ENCODE results near the gene CIAPIN1.

The CIAPIN1 gene

GRCh38 chr16:57430955-57431354, 16.2 kb downstream of the CIAPIN1 start:
- Histone ChIP-seq H3K27ac (ENCODE audit: low read length) (no peak overlapping the region), H3K4me1 (ENCODE audit: control insufficient read depth in 1 of 2, insufficient read depth in 2 of 2, low read length in 2 of 2) (no peaks in the 10 kb centered on the region), H3K4me3 (ENCODE audit: low read depth in 1 of 2, low read length in 2 of 2) (no peak overlapping the region), H3K36me3 (ENCODE audit: control insufficient read depth in 1 of 2, insufficient read depth in 2 of 2, low read length in 2 of 2) (peaks cover 55 to 78% of the 10 kb centered on the region in 2 donors), H3K27me3 (ENCODE audit: low read depth, low read length) (no peaks in the 10 kb centered on the region), H3K9me3 (ENCODE audit: control insufficient read depth in 1 of 2, low read length in 2 of 2) (no peaks in the 10 kb centered on the region)

- Histone ChIP-seq H3K27ac (ENCODE audit: low read length) (no peak overlapping the region), H3K27me3 (ENCODE audit: low read depth, low read length) (no peaks in the 10 kb centered on the region), H3K9me3 (ENCODE audit: control insufficient read depth in 1 of 2, low read length in 2 of 2) (no peaks in the 10 kb centered on the region), H3K36me3 (ENCODE audit: control insufficient read depth in 1 of 2, insufficient read depth in 2 of 2, low read length in 2 of 2) (peaks cover 26 to 47% of the 10 kb centered on the region in 2 donors), H3K4me3 (ENCODE audit: low read depth in 1 of 2, low read length in 2 of 2) (no peak overlapping the region), H3K4me1 (ENCODE audit: control insufficient read depth in 1 of 2, insufficient read depth in 2 of 2, low read length in 2 of 2) (no peaks in the 10 kb centered on the region)
These were observed 19.4 kb downstream of the CIAPIN1 start for GRCh38 chr16:57427824-57428223.

DNA sequence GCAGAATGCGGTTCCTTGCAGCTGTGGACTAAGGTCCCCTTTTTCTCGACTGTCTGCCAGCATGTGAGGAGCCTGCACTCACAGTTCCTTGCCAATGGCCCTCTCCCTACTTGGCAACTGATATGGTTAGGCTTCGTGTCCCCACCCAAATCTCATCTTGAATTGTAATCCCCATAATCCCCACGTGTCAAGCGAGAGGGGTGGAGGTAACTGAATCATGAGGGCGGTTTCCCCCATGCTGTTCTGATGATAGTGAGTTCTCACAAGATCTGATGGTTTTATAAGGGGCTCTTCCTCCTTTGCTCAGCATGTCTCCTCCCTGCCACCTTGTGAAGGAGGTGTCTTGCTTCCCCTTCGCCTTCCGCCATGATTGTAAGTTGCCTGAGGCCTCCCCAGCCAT, 19.9 kb downstream of the CIAPIN1 start:
- no peak overlapping the region for H3K27ac ChIP-seq (ENCODE audit: low read length)
- H3K36me3 ChIP-seq (ENCODE audit: control insufficient read depth in 1 of 2, insufficient read depth in 2 of 2, low read length in 2 of 2), result peaks cover 21 to 42% of the 10 kb centered on the region in 2 donors
- no peaks in the 10 kb centered on the region for H3K9me3 ChIP-seq (ENCODE audit: control insufficient read depth in 1 of 2, low read length in 2 of 2)
- H3K4me3 ChIP-seq (ENCODE audit: low read depth in 1 of 2, low read length in 2 of 2), result no peak overlapping the region
- H3K27me3 ChIP-seq (ENCODE audit: low read depth, low read length), result no peaks in the 10 kb centered on the region
- peaks cover 0 to under 1% of the 10 kb centered on the region in 2 donors for H3K4me1 ChIP-seq (ENCODE audit: control insufficient read depth in 1 of 2, insufficient read depth in 2 of 2, low read length in 2 of 2)

- Histone ChIP-seq H3K27me3 (ENCODE audit: low read depth, low read length) (no peaks in the 10 kb centered on the region), H3K4me1 (ENCODE audit: control insufficient read depth in 1 of 2, insufficient read depth in 2 of 2, low read length in 2 of 2) (peaks cover 0 to 6% of the 10 kb centered on the region in 2 donors), H3K27ac (ENCODE audit: low read length) (no peak overlapping the region), H3K4me3 (ENCODE audit: low read depth in 1 of 2, low read length in 2 of 2) (no peak overlapping the region), H3K9me3 (ENCODE audit: control insufficient read depth in 1 of 2, low read length in 2 of 2) (no peaks in the 10 kb centered on the region), H3K36me3 (ENCODE audit: control insufficient read depth in 1 of 2, insufficient read depth in 2 of 2, low read length in 2 of 2) (peaks cover 17 to 34% of the 10 kb centered on the region in 2 donors)
These were observed 20.8 kb downstream of the CIAPIN1 start for GRCh38 chr16:57426356-57426755.

- H3K4me1 ChIP-seq (ENCODE audit: control insufficient read depth in 1 of 2, insufficient read depth in 2 of 2, low read length in 2 of 2), result peaks cover 0 to 6% of the 10 kb centered on the region in 2 donors
- H3K9me3 ChIP-seq (ENCODE audit: control insufficient read depth in 1 of 2, low read length in 2 of 2), result no peaks in the 10 kb centered on the region
- H3K36me3 ChIP-seq (ENCODE audit: control insufficient read depth in 1 of 2, insufficient read depth in 2 of 2, low read length in 2 of 2), result peaks cover 10 to 17% of the 10 kb centered on the region in 2 donors
- H3K4me3 ChIP-seq (ENCODE audit: low read depth in 1 of 2, low read length in 2 of 2), result no peak overlapping the region
- H3K27me3 ChIP-seq (ENCODE audit: low read depth, low read length), result no peaks in the 10 kb centered on the region
- H3K27ac ChIP-seq (ENCODE audit: low read length), result no peak overlapping the region
These were observed 22.6 kb downstream of the CIAPIN1 start for GRCh38 chr16:57424583-57424982.

DNA sequence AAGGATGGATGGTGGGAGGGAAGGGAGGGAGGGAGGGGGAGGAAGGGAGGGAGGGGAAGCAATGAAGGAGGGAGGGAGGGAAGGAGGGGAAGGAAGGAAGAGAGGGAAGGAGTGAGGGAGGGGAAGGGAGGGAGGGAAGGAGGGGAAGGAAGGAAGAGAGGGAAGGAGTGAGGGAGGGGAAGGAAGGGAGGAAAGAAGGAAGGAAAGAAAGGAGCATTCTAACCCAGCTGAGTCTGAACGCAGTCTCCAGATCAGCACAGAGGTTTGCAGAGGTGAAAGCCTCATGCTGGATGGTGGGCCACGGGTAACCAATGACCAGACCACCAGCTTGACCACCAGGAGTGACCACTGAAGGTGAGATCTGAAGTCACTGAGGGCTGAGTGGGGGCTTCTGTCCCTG, 24.0 kb downstream of the CIAPIN1 start:
- H3K27me3 ChIP-seq (ENCODE audit: low read depth, low read length), result no peaks in the 10 kb centered on the region
- H3K4me1 ChIP-seq (ENCODE audit: control insufficient read depth in 1 of 2, insufficient read depth in 2 of 2, low read length in 2 of 2), result peaks cover 8 to 14% of the 10 kb centered on the region in 2 donors
- no peak overlapping the region for H3K27ac ChIP-seq (ENCODE audit: low read length)
- no peak overlapping the region for H3K4me3 ChIP-seq (ENCODE audit: low read depth in 1 of 2, low read length in 2 of 2)
- no peaks in the 10 kb centered on the region for H3K9me3 ChIP-seq (ENCODE audit: control insufficient read depth in 1 of 2, low read length in 2 of 2)
- H3K36me3 ChIP-seq (ENCODE audit: control insufficient read depth in 1 of 2, insufficient read depth in 2 of 2, low read length in 2 of 2), result peaks cover 0 to 6% of the 10 kb centered on the region in 2 donors

GRCh38 chr16:57422026-57422944, 24.9 kb downstream of the CIAPIN1 start:
- Histone ChIP-seq H3K4me1 (ENCODE audit: control insufficient read depth in 1 of 2, insufficient read depth in 2 of 2, low read length in 2 of 2) (peaks cover 8 to 18% of the 10 kb centered on the region in 2 donors), H3K36me3 (ENCODE audit: control insufficient read depth in 1 of 2, insufficient read depth in 2 of 2, low read length in 2 of 2) (no peaks in the 10 kb centered on the region), H3K9me3 (ENCODE audit: control insufficient read depth in 1 of 2, low read length in 2 of 2) (no peaks in the 10 kb centered on the region), H3K4me3 (ENCODE audit: low read depth in 1 of 2, low read length in 2 of 2) (no peak overlapping the region), H3K27ac (ENCODE audit: low read length) (no peak overlapping the region), H3K27me3 (ENCODE audit: low read depth, low read length) (no peaks in the 10 kb centered on the region)

DNA sequence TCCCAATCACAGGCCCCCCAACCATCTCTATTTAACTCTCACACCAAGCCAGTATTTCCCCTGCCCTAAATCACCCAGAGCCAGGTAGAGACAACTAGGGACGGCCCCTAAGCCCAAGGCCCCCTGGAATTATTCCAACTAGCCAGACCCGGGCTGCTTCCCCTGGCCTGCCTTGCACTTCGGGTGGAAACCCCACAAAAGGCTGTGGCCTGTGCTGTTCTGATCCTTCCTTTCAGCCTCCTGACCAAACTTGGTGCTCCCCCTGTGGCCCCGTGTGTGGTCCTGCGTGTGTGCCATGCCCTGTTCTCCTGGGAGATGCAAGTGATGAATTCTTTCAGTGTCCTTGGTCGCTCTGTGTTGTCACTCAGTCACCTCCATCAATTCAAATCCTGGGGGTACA, 27.7 kb downstream of the CIAPIN1 start:
- Histone ChIP-seq H3K36me3 (ENCODE audit: control insufficient read depth in 1 of 2, insufficient read depth in 2 of 2, low read length in 2 of 2) (no peaks in the 10 kb centered on the region), H3K4me1 (ENCODE audit: control insufficient read depth in 1 of 2, insufficient read depth in 2 of 2, low read length in 2 of 2) (peaks cover 13 to 25% of the 10 kb centered on the region in 2 donors), H3K4me3 (ENCODE audit: low read depth in 1 of 2, low read length in 2 of 2) (no peak overlapping the region), H3K9me3 (ENCODE audit: control insufficient read depth in 1 of 2, low read length in 2 of 2) (no peaks in the 10 kb centered on the region), H3K27me3 (ENCODE audit: low read depth, low read length) (no peaks in the 10 kb centered on the region), H3K27ac (ENCODE audit: low read length) (no peak overlapping the region)

GRCh38 chr16:57416084-57416483, 31.1 kb downstream of the CIAPIN1 start:
- peaks cover 13 to 19% of the 10 kb centered on the region in 2 donors for H3K4me1 ChIP-seq (ENCODE audit: control insufficient read depth in 1 of 2, insufficient read depth in 2 of 2, low read length in 2 of 2)
- no peak overlapping the region for H3K4me3 ChIP-seq (ENCODE audit: low read depth in 1 of 2, low read length in 2 of 2)
- no peak overlapping the region for H3K27ac ChIP-seq (ENCODE audit: low read length)
- H3K9me3 ChIP-seq (ENCODE audit: control insufficient read depth in 1 of 2, low read length in 2 of 2), result no peaks in the 10 kb centered on the region
- no peaks in the 10 kb centered on the region for H3K36me3 ChIP-seq (ENCODE audit: control insufficient read depth in 1 of 2, insufficient read depth in 2 of 2, low read length in 2 of 2)
- no peaks in the 10 kb centered on the region for H3K27me3 ChIP-seq (ENCODE audit: low read depth, low read length)

DNA sequence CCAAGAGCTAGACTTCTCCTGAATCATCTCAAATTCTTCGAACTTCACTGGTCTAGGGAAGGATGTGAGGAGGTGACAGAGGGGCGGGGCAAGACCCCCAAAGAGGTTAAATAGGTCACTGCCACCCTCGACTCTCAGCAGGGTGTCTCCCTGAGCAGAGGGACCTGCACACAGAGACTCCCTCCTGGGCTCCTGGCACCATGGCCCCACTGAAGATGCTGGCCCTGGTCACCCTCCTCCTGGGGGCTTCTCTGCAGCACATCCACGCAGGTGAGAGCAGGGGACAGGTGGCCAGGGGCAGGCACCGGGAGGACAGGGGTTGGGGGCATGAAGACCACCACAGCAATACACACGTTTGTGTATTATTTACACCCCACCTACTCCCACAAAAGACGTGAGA, 33.5 kb downstream of the CIAPIN1 start:
- Histone ChIP-seq H3K4me1 (ENCODE audit: control insufficient read depth in 1 of 2, insufficient read depth in 2 of 2, low read length in 2 of 2) (peaks cover 8 to 13% of the 10 kb centered on the region in 2 donors), H3K27ac (ENCODE audit: low read length) (no peak overlapping the region), H3K36me3 (ENCODE audit: control insufficient read depth in 1 of 2, insufficient read depth in 2 of 2, low read length in 2 of 2) (no peaks in the 10 kb centered on the region), H3K9me3 (ENCODE audit: control insufficient read depth in 1 of 2, low read length in 2 of 2) (no peaks in the 10 kb centered on the region), H3K27me3 (ENCODE audit: low read depth, low read length) (no peaks in the 10 kb centered on the region), H3K4me3 (ENCODE audit: low read depth in 1 of 2, low read length in 2 of 2) (no peak overlapping the region)

DNA sequence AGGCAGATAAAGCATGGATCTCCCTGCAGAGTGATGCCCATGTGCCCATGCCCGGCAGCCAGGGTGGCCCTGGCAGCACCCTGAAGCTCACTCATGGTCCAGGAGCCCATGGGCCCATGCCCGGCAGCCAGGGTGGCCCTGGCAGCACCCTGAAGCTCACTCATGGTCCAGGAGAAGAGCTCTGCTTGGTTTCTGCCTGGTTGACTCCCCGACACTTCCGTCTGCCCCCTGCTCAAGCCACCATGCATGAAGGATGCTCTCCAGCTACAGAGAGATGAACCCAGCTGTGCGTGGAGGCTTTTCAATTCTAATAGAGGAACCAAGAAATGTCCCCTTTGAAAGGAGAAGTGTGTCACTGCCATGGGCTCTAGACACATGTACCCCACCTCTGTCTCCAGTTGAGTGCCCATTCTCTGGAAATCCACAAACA, 33.9 kb downstream of the CIAPIN1 start:
- Histone ChIP-seq H3K4me1 (ENCODE audit: control insufficient read depth in 1 of 2, insufficient read depth in 2 of 2, low read length in 2 of 2) (peaks cover 5 to 10% of the 10 kb centered on the region in 2 donors), H3K27me3 (ENCODE audit: low read depth, low read length) (no peaks in the 10 kb centered on the region), H3K9me3 (ENCODE audit: control insufficient read depth in 1 of 2, low read length in 2 of 2) (no peaks in the 10 kb centered on the region), H3K36me3 (ENCODE audit: control insufficient read depth in 1 of 2, insufficient read depth in 2 of 2, low read length in 2 of 2) (no peaks in the 10 kb centered on the region), H3K27ac (ENCODE audit: low read length) (no peak overlapping the region), H3K4me3 (ENCODE audit: low read depth in 1 of 2, low read length in 2 of 2) (no peak overlapping the region)
